Adrenal gland (tissue), 12 donors: ENCODE data around the gene FHDC1. TPM values are rescaled to one million over a fixed set of nuclear protein-coding genes. Genes with fewer than 3 reads are reported as not detected.

Experiments
- DNase-seq, 7 donors: peaks; one replicate each; pipeline ENCODE4 v3.0.0-alpha.2; 2019 to 2020
- H3K27ac ChIP-seq, 5 donors: fragments of 200-600 bp; sonication (generic) in 4 of 5; 1 replicate in 3 of 5; 2 replicates in 2 of 5; pipeline versions ENCODE4 v1.5.1 to v1.8.0; 2016 to 2020; ENCODE audit warnings: mild to moderate bottlenecking in 1 of 5
- H3K27me3 ChIP-seq: fragments of 200-600 bp; 2 replicates; pipeline ENCODE4 v1.8.0; 2021
- H3K36me3 ChIP-seq, 2 donors: fragments of 200-600 bp; replicated peaks in 1 of 2; 1 replicate in 1 of 2; 2 replicates in 1 of 2; pipeline versions ENCODE4 v1.5.1 to v1.8.0; 2018 to 2022
- H3K4me1 ChIP-seq, 2 donors: fragments of 200-600 bp; replicated peaks in 1 of 2; 1 replicate in 1 of 2; 2 replicates in 1 of 2; pipeline versions ENCODE4 v1.5.1 to v1.8.0; 2018 to 2021
- H3K4me3 ChIP-seq, 4 donors: fragments of 200-600 bp; sonication (generic) in 3 of 4; one replicate each; pipeline ENCODE4 v1.5.1; 2016 to 2018
- H3K9me3 ChIP-seq, 3 donors: fragments of 200-600 bp; sonication (generic) in 1 of 3; replicated peaks in 1 of 3; 1 replicate in 2 of 3; 2 replicates in 1 of 3; pipeline versions ENCODE4 v1.5.1 to v1.8.0; 2016 to 2021
- CTCF ChIP-seq, 6 experiments: fragments of 450-650 bp in 4 of 6; fragments of 200-600 bp in 2 of 6; sonication (generic) in 1 of 6; IDR thresholded peaks; 1 replicate in 5 of 6; 2 replicates in 1 of 6; pipeline versions ENCODE4 v1.5.1 to v1.8.0; 2016 to 2021; ENCODE audit warnings: antibody characterized with exemption in 6 of 6, mild to moderate bottlenecking in 2 of 6, moderate library complexity in 1 of 6
- POLR2A ChIP-seq, 2 donors: fragments of 450-650 bp; IDR thresholded peaks; one replicate each; pipeline ENCODE4 v1.6.1; 2017; ENCODE audit warnings: antibody characterized with exemption in 2 of 2, mild to moderate bottlenecking in 2 of 2, moderate library complexity in 1 of 2
- WGBS, 4 donors: extraction: QIAGEN DNeasy Blood & Tissue Kit in 2 of 4; methylation state at CpG; one replicate each; pipeline versions ENCODE4 v1.1.5 to v1.1.7; 2013 to 2017; 5-methylcytosine and 5-hydroxymethylcytosine counted together
- intact Hi-C, 2 donors: fragments of 100-400 bp; cut with DNase I; formaldehyde crosslinking; loops; one replicate each; pipeline versions ENCODE4 v1.14.1 to v1.15.0; 2022 to 2023
- polyA plus RNA-seq, 3 donors: library from polyadenylated mRNA; stranded (reverse); fragments of 200-250 nt in 2 of 3; fragments of 350-450 nt in 1 of 3; fragmentation: Illumina TruSeq in 1 of 3; extraction: RNeasy Lipid Tissue Mini Kit (QIAGEN cat#74804) in 1 of 3; gene quantifications; one replicate each; pipeline ENCODE4 v1.2.3, GENCODE V29; 2013 to 2014
- total RNA-seq, 9 donors: library from RNA; depleted of rRNA in 4 of 9; stranded (reverse); fragments of >200 nt in 4 of 9; fragments of 120-200 nt in 1 of 9; fragmentation: NEBNext Ultra II Directional in 1 of 9; extraction: Animal tissue kit (Norgen Biotek cat#: 25700) in 1 of 9; gene quantifications; one replicate each; pipeline versions ENCODE4 v1.1.0 to v1.2.4, GENCODE V29; 2013 to 2023
- donor health status: healthy with polysubstance abuse.
- donor health status: Bipolar disorder and iron deficiency.
- donor health status: DM: yes; HTN: yes; CAD: no.
- donor health status: DM: no; HTN: no; CAD: no.
- donor health status: DM: no; HTN: no; CAD: no.
- donor health status: DM: yes; HTN: yes; CAD: no.

FHDC1 gene
- total and polyA plus RNA-seq, 12 donors, result 0.09 to 1.2 (median 0.36) TPM

- Histone ChIP-seq H3K36me3 (no peaks in the 10 kb centered on the region), H3K4me1 (peaks cover 8 to 13% of the 10 kb centered on the region in 2 donors), H3K27me3 (no peaks in the 10 kb centered on the region), H3K27ac (no peak overlapping the region), H3K9me3 (no peaks in the 10 kb centered on the region), H3K4me3 (no peak overlapping the region)
- intact Hi-C loops, result no loop called here
- DNase-seq, result no peak
- 95 to 100% (median 97%) methylated on average over 4 of the region's 4 CpGs for WGBS, 4 donors
- TF ChIP-seq POLR2A (IDR thresholded peaks at IDR 0.05) (no peak), CTCF (IDR thresholded peaks at IDR 0.05) (no peak)
These were observed 29.5 kb downstream of the FHDC1 start for GRCh38 chr4:152965611-152966010.

GRCh38 chr4:152967907-152968306 lies 31.8 kb downstream of the FHDC1 start:
- H3K9me3 ChIP-seq, result no peaks in the 10 kb centered on the region
- intact Hi-C loops, result no loop called here
- H3K27me3 ChIP-seq, result no peaks in the 10 kb centered on the region
- H3K4me3 ChIP-seq, result no peak overlapping the region
- TF ChIP-seq POLR2A (IDR thresholded peaks at IDR 0.05) (no peak), CTCF (IDR thresholded peaks at IDR 0.05) (no peak)
- H3K36me3 ChIP-seq, result no peaks in the 10 kb centered on the region
- H3K4me1 ChIP-seq, result no peaks in the 10 kb centered on the region
- DNase-seq, result no peak
- WGBS, 4 donors, result 85 to 93% (median 87%) methylated on average over 3 of the region's 3 CpGs
- no peak overlapping the region for H3K27ac ChIP-seq

- intact Hi-C loops, result no loop called here
- WGBS, 4 donors, result 59 to 90% (median 71%) methylated on average over 9 of the region's 9 CpGs
- Histone ChIP-seq H3K4me1 (no peaks in the 10 kb centered on the region), H3K27ac (no peak overlapping the region), H3K27me3 (no peaks in the 10 kb centered on the region), H3K4me3 (no peak overlapping the region), H3K9me3 (no peaks in the 10 kb centered on the region), H3K36me3 (no peaks in the 10 kb centered on the region)
- TF ChIP-seq POLR2A (IDR thresholded peaks at IDR 0.05) (no peak), CTCF (IDR thresholded peaks at IDR 0.05) (no peak)
- DNase-seq, result no peak
These were observed 32.8 kb downstream of the FHDC1 start for GRCh38 chr4:152968806-152969394.

DNA sequence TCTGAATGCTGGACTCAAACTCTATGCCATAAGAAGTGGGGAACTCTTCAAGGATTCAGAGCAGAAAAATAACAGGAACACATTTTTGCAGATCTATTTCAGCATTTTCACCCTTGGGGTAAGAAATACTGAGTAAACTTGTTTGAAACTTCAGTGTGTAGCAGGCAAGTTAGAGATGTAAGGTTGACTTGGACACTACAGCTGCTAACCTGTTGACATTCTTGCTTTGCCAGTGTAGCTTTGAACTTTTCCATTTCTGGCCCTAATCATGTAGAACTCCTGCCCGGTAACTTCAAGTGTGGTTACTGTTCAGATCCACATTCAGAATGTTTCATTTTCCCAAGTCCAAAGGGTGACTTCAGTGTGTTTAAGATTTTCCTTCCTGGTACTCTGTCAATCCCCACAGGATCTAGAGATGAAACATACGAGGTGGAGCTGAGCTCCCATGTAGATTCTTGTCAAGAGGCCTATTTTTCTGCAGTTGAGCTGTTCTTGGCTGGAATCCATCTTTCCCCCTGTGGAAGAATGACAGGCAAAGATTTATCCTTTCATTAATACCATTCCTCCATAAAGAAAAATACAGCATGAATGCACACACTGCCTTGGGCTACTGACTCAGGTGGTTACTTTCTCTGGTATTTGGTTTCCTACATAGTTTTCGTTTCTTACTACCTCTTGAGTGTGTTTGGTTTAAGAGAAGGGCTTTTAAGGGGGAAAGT lies 34.1 kb downstream of the FHDC1 start:
- 86 to 92% (median 90%) methylated on average over 3 of the region's 3 CpGs for WGBS, 4 donors
- intact Hi-C loops, result no loop called here
- no peak overlapping the region for H3K4me3 ChIP-seq
- H3K4me1 ChIP-seq, result no peaks in the 10 kb centered on the region
- H3K36me3 ChIP-seq, result no peaks in the 10 kb centered on the region
- DNase-seq, result no peak
- no peaks in the 10 kb centered on the region for H3K9me3 ChIP-seq
- TF ChIP-seq POLR2A (IDR thresholded peaks at IDR 0.05) (no peak), CTCF (IDR thresholded peaks at IDR 0.05) (no peak)
- H3K27me3 ChIP-seq, result no peaks in the 10 kb centered on the region
- H3K27ac ChIP-seq, result no peak overlapping the region
